PFSK-1 (cell line): ENCODE results near the gene YRDC.
A peak's percentile ranks its signal among the peaks of the same experiment; 100 is the strongest.

Experiments used
- FOXP2 ChIP-seq: optimal IDR thresholded peaks from 2 replicates; pipeline ENCODE3; 2011; ENCODE audit warnings: borderline replicate concordance, control low read depth, inconsistent platforms; ENCODE audit not compliant: insufficient read depth; ENCODE audit errors: extremely low read length, extremely low read depth
- POLR2AphosphoS5 ChIP-seq: IDR thresholded peaks from 2 replicates; pipeline ENCODE4 v1.6.1; 2012; ENCODE audit warnings: low read depth, mild to moderate bottlenecking, control low read depth, low read length, moderate library complexity
- SIN3A ChIP-seq: IDR thresholded peaks from 2 replicates; pipeline ENCODE4 v1.6.1; 2012; ENCODE audit warnings: mild to moderate bottlenecking, low read length, moderate library complexity, borderline replicate concordance; ENCODE audit not compliant: insufficient read depth
- TAF1 ChIP-seq: IDR thresholded peaks from 2 replicates; pipeline ENCODE4 v1.6.1; 2012; ENCODE audit warnings: low read length, control low read depth, borderline replicate concordance; ENCODE audit not compliant: insufficient read depth
- TF ChIP-seq, protein P1 (sequence below), 2 experiments: IDR thresholded peaks; 2 replicates each; pipeline versions ENCODE4 v1.6.1 to v1.8.0; 2011 to 2012; ENCODE audit warnings: low read depth in 2 of 2, low read length in 2 of 2, control low read depth in 1 of 2, inconsistent platforms in 1 of 2, mild to moderate bottlenecking in 1 of 2, moderate library complexity in 1 of 2; ENCODE audit not compliant: insufficient read depth in 1 of 2

GRCh38 chr1:37767488-37767887 lies 40.5 kb downstream of the YRDC start:
- TF ChIP-seq POLR2AphosphoS5 (no peak), SIN3A (no peak), TAF1 (no peak), FOXP2 (no peak)
- TF ChIP-seq, protein P1, sequence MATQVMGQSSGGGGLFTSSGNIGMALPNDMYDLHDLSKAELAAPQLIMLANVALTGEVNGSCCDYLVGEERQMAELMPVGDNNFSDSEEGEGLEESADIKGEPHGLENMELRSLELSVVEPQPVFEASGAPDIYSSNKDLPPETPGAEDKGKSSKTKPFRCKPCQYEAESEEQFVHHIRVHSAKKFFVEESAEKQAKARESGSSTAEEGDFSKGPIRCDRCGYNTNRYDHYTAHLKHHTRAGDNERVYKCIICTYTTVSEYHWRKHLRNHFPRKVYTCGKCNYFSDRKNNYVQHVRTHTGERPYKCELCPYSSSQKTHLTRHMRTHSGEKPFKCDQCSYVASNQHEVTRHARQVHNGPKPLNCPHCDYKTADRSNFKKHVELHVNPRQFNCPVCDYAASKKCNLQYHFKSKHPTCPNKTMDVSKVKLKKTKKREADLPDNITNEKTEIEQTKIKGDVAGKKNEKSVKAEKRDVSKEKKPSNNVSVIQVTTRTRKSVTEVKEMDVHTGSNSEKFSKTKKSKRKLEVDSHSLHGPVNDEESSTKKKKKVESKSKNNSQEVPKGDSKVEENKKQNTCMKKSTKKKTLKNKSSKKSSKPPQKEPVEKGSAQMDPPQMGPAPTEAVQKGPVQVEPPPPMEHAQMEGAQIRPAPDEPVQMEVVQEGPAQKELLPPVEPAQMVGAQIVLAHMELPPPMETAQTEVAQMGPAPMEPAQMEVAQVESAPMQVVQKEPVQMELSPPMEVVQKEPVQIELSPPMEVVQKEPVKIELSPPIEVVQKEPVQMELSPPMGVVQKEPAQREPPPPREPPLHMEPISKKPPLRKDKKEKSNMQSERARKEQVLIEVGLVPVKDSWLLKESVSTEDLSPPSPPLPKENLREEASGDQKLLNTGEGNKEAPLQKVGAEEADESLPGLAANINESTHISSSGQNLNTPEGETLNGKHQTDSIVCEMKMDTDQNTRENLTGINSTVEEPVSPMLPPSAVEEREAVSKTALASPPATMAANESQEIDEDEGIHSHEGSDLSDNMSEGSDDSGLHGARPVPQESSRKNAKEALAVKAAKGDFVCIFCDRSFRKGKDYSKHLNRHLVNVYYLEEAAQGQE (IDR thresholded peaks at IDR 0.05; ENCODE audit: insufficient read depth in 1 of 2, low read depth in 2 of 2, low read length in 2 of 2), result peak in 1 of 2 experiments; percentile 81; a peak in 2 of 4 replicates
